Measurements from ENCODE around the gene CHDH.

DNA sequence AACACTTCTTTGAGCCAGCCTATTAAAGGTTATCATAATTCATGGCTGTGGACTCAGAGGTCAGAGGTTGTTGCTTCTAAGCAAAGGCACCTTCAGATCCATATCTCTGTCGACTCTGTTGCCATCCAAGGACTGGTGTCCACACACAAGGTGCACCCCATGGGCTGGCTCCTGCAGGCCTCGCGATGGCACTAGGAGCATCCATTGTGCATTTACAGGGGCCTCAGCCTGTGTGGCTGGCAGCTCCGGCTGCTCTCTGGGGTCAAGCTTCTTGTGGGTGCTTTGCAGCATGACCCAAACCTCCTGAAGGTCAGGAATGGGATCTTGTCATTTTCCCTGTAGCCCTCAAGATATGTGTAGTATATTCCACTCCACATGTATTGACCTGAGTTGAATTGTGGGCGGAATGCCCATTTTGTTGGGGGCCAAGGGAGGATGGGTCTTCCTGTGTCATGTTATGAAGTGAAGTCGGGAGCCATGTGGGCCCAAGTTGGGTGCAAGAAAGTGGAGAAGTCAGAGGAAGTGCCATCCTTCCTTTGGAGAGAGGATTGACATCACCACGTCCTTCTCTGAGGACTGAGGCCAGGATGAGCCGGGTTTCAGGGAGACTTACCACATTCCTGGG lies 43.9 kb downstream of the CHDH start:
- TF ChIP-seq POLR2A (IDR thresholded peaks at IDR 0.05; ENCODE audit: low read length) (no peak), GATA1 (IDR thresholded peaks at IDR 0.05; ENCODE audit: low read depth, low read length) (no peak)
